Mucosa of stomach (tissue), 1 donor: ENCODE measurements around the gene TOPORS.
"Not testable (repeated sequence)": the region's sequence is repeated elsewhere in the genome, so short reads cannot be mapped to it uniquely, and the experiment has no call there.

Experiments
- H3K27me3 ChIP-seq: one replicate; pipeline ENCODE4 v1.7.0; 2013; ENCODE audit warnings: mild to moderate bottlenecking, low read length; ENCODE audit not compliant: control insufficient read depth, insufficient read depth
- H3K36me3 ChIP-seq: one replicate; pipeline ENCODE4 v1.7.0; 2013; ENCODE audit warnings: low read length; ENCODE audit not compliant: control insufficient read depth, insufficient read depth
- H3K4me1 ChIP-seq: one replicate; pipeline ENCODE4 v1.7.0; 2013; ENCODE audit warnings: mild to moderate bottlenecking, low read length; ENCODE audit not compliant: control insufficient read depth, insufficient read depth
- H3K4me3 ChIP-seq: one replicate; pipeline ENCODE4 v1.7.0; 2013; ENCODE audit warnings: low read length
- H3K9ac ChIP-seq: one replicate; pipeline ENCODE4 v1.7.0; 2013; ENCODE audit warnings: mild to moderate bottlenecking, low read length, moderate library complexity
- H3K9me3 ChIP-seq: one replicate; pipeline ENCODE4 v1.7.0; 2013; ENCODE audit warnings: mild to moderate bottlenecking, low read length, moderate library complexity; ENCODE audit not compliant: control insufficient read depth
- donor health status: Pancreatic carcinoma.

The TOPORS gene

GRCh38 chr9:32524892-32525708 is 27.3 kb downstream of the TOPORS start:
- H3K4me3 ChIP-seq, result peak overlapping the region; percentile 81
- H3K27me3 ChIP-seq, result no peaks in the 10 kb centered on the region
- no peaks in the 10 kb centered on the region for H3K36me3 ChIP-seq
- no peaks in the 10 kb centered on the region for H3K4me1 ChIP-seq
- H3K9ac ChIP-seq, result peak overlapping the region; percentile 83
- H3K9me3 ChIP-seq, result no peaks in the 10 kb centered on the region

GRCh38 chr9:32524558-32524891 is 27.9 kb downstream of the TOPORS start:
- H3K9me3 ChIP-seq, H3K4me1 ChIP-seq, H3K9ac ChIP-seq, H3K36me3 ChIP-seq, H3K27me3 ChIP-seq: not testable (repeated sequence)
- H3K4me3 ChIP-seq, result peak overlapping the region; percentile 81

DNA sequence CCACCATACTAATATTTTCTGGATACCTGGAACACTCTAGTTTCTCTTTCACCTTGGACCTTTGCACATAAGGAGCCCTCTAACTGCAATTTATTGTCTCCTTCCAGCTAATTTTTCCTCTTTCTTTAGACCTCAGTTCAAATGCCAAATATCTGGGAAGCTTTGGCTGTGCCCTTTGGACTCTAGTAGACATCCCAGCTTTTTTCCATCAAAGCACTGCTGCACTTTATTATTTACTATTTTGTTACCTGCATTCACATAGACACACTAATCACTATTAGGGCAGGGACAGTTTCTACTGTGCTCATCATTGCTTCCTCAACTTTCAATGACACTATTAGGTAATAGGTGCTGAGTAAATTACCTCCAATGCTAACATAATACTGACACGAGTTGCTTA is 28.5 kb downstream of the TOPORS start:
- Histone ChIP-seq H3K36me3 (no peaks in the 10 kb centered on the region), H3K9ac (no peak overlapping the region), H3K4me1 (no peaks in the 10 kb centered on the region), H3K9me3 (no peaks in the 10 kb centered on the region), H3K27me3 (no peaks in the 10 kb centered on the region), H3K4me3 (no peak overlapping the region)

GRCh38 chr9:32518276-32518675 is 34.1 kb downstream of the TOPORS start:
- H3K9me3 ChIP-seq, result no peaks in the 10 kb centered on the region
- H3K27me3 ChIP-seq, result no peaks in the 10 kb centered on the region
- no peak overlapping the region for H3K9ac ChIP-seq
- H3K36me3 ChIP-seq, result no peaks in the 10 kb centered on the region
- H3K4me3 ChIP-seq, result no peak overlapping the region
- no peaks in the 10 kb centered on the region for H3K4me1 ChIP-seq

GRCh38 chr9:32516241-32516640 is 36.1 kb downstream of the TOPORS start:
- H3K36me3 ChIP-seq, result no peaks in the 10 kb centered on the region
- H3K9ac ChIP-seq, result no peak overlapping the region
- no peaks in the 10 kb centered on the region for H3K4me1 ChIP-seq
- H3K27me3 ChIP-seq, result no peaks in the 10 kb centered on the region
- H3K4me3 ChIP-seq, result no peak overlapping the region
- no peaks in the 10 kb centered on the region for H3K9me3 ChIP-seq

- H3K9ac ChIP-seq, result no peak overlapping the region
- H3K4me3 ChIP-seq, result no peak overlapping the region
- H3K27me3 ChIP-seq, result no peaks in the 10 kb centered on the region
- H3K36me3 ChIP-seq, result no peaks in the 10 kb centered on the region
- H3K4me1 ChIP-seq, result no peaks in the 10 kb centered on the region
- no peaks in the 10 kb centered on the region for H3K9me3 ChIP-seq
Measured at GRCh38 chr9:32508728-32509127, 43.7 kb downstream of the TOPORS start.

- no peaks in the 10 kb centered on the region for H3K27me3 ChIP-seq
- no peaks in the 10 kb centered on the region for H3K4me1 ChIP-seq
- H3K4me3 ChIP-seq, result no peak overlapping the region
- no peak overlapping the region for H3K9ac ChIP-seq
- H3K36me3 ChIP-seq, result no peaks in the 10 kb centered on the region
- no peaks in the 10 kb centered on the region for H3K9me3 ChIP-seq
Measured at GRCh38 chr9:32503008-32503407, 49.4 kb downstream of the TOPORS start.

GRCh38 chr9:32502464-32502863 is 49.9 kb downstream of the TOPORS start:
- no peak overlapping the region for H3K4me3 ChIP-seq
- H3K4me1 ChIP-seq, result no peaks in the 10 kb centered on the region
- no peaks in the 10 kb centered on the region for H3K36me3 ChIP-seq
- no peaks in the 10 kb centered on the region for H3K9me3 ChIP-seq
- no peaks in the 10 kb centered on the region for H3K27me3 ChIP-seq
- H3K9ac ChIP-seq, result no peak overlapping the region

- Histone ChIP-seq H3K9ac (no peak overlapping the region), H3K4me3 (no peak overlapping the region), H3K36me3 (no peaks in the 10 kb centered on the region), H3K9me3 (no peaks in the 10 kb centered on the region), H3K27me3 (no peaks in the 10 kb centered on the region), H3K4me1 (no peaks in the 10 kb centered on the region)
Measured at GRCh38 chr9:32501868-32502267, 50.5 kb downstream of the TOPORS start.

DNA sequence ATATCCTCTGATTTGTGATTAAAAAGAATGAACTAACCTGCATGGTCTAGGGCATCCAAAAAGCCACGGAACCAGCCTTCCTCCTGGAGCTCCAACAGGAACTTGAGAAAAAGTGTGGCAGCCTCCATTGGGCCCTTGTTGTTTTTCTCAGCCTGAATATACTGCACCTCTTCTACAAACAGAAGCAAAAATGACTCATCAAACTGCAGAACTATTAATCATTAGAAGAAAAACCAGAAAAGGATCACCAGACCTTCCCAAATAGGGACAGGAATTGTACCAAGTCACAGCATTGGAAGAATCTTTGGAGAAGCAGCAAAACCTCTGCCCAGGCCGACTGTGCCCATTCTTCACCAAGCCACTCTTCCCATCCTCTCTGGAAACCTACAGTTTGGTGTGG is 51.6 kb downstream of the TOPORS start:
- H3K36me3 ChIP-seq, result no peaks in the 10 kb centered on the region
- no peaks in the 10 kb centered on the region for H3K9me3 ChIP-seq
- no peak overlapping the region for H3K4me3 ChIP-seq
- H3K9ac ChIP-seq, result no peak overlapping the region
- H3K27me3 ChIP-seq, result no peaks in the 10 kb centered on the region
- no peaks in the 10 kb centered on the region for H3K4me1 ChIP-seq

GRCh38 chr9:32497921-32498320 is 54.5 kb downstream of the TOPORS start:
- H3K36me3 ChIP-seq, result no peaks in the 10 kb centered on the region
- no peak overlapping the region for H3K9ac ChIP-seq
- H3K4me3 ChIP-seq, result no peak overlapping the region
- H3K27me3 ChIP-seq, result no peaks in the 10 kb centered on the region
- H3K9me3 ChIP-seq, result no peaks in the 10 kb centered on the region
- H3K4me1 ChIP-seq, result no peaks in the 10 kb centered on the region

DNA sequence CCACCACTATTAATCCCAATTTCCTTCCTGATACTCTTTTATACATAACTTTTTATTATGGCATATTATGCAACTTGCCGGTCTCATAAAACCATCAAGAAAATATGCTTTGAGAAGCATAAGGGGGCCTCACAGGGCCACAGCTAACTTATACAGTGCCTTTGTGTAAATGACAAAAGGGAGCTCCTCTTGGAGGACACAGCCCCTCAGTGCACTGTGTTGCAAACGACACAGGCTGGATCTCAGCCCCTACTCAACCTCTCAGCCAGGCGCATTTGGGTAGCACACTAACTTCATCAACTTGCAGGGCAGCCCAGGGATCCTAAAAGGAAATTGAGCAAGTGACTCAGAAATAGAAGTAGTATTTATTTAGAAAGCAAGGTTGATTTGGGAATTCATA is 61.8 kb downstream of the TOPORS start:
- Histone ChIP-seq H3K36me3 (peaks cover 5% of the 10 kb centered on the region), H3K9me3 (no peaks in the 10 kb centered on the region), H3K4me1 (no peaks in the 10 kb centered on the region), H3K4me3 (no peak overlapping the region), H3K9ac (no peak overlapping the region), H3K27me3 (no peaks in the 10 kb centered on the region)
